22Rv1 (cell line): ENCODE data around the gene AMER3.

ENCODE experiments used
- ZFX ChIP-seq: fragments of 450-650 bp; IDR thresholded peaks from 2 replicates; pipeline ENCODE4 v1.6.1; 2017; ENCODE audit warnings: antibody characterized with exemption, borderline replicate concordance
- TF ChIP-seq, protein P1 (sequence below): fragments of 450-650 bp; IDR thresholded peaks from 2 replicates; pipeline ENCODE4 v1.5.1; 2017; ENCODE audit warnings: mild to moderate bottlenecking

DNA sequence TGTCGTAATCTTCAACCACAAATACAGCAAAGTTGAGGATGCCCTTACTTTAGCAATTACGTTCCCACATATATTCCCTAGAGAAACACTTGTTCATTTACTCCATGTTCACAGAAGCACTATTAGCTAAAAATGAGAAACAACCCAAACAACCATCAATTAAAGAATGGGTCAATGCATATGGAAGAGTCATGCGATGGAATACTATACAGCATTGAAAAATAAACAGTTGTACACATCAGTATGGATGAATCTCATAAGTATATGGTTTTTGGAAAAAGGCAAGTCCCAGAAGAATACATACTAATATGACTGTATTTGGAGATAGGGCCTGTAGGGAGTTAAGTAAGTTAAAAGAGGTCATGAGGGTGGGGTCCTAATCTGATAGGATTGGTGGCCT is 20.1 kb upstream of the AMER3 start:
- TF ChIP-seq, protein P1, sequence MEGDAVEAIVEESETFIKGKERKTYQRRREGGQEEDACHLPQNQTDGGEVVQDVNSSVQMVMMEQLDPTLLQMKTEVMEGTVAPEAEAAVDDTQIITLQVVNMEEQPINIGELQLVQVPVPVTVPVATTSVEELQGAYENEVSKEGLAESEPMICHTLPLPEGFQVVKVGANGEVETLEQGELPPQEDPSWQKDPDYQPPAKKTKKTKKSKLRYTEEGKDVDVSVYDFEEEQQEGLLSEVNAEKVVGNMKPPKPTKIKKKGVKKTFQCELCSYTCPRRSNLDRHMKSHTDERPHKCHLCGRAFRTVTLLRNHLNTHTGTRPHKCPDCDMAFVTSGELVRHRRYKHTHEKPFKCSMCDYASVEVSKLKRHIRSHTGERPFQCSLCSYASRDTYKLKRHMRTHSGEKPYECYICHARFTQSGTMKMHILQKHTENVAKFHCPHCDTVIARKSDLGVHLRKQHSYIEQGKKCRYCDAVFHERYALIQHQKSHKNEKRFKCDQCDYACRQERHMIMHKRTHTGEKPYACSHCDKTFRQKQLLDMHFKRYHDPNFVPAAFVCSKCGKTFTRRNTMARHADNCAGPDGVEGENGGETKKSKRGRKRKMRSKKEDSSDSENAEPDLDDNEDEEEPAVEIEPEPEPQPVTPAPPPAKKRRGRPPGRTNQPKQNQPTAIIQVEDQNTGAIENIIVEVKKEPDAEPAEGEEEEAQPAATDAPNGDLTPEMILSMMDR = no peak
- TF ChIP-seq ZFX = no peak
